HG03558 (cell line): Measurements from ENCODE around the gene NSG1.

Experiments
- ATAC-seq: cut with Tn5 transposase; IDR thresholded peaks from one replicate; pipeline ENCODE4 v1.9.1; 2021; ENCODE audit warnings: moderate number of reproducible peaks; ENCODE audit not compliant: unreplicated experiment; ENCODE audit errors: extremely low read depth

The NSG1 gene

DNA sequence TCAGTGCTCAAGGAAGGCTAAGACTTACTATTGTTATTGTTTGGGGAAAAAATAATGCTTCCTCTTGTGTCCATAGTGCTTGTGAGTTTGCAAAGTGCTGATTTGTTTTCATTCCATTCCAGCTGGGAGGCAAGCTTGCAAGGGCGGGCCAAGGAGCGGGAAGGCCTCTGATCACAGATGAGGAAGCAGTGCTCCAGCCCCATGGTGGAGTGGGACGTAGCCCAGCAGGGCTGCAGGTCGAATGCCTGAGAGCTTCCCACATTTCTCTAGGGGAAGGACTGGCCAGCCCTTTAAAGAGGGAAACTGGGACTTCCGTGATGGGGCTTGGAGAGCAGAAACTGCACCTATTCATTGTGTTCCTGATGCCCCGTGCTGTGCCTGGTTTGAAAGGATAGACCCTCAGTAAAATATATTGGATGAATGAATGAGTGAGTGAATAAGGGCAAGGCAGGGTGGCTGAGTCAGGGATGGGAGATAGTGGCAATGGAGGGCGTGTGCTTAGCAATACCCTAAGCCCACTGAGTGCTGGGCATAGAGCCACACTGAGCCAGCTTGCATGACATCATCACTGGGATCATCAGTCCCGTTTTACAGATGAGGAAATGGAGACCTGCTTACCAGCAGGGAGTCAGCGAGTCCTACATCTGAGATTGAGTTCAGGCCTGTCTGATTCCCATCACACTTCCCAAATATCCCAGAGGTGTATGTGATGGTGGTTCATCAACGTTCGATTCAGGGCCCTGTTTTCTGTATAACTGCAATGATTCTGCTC lies 17.9 kb upstream of the NSG1 start:
- ATAC-seq = no peak

DNA sequence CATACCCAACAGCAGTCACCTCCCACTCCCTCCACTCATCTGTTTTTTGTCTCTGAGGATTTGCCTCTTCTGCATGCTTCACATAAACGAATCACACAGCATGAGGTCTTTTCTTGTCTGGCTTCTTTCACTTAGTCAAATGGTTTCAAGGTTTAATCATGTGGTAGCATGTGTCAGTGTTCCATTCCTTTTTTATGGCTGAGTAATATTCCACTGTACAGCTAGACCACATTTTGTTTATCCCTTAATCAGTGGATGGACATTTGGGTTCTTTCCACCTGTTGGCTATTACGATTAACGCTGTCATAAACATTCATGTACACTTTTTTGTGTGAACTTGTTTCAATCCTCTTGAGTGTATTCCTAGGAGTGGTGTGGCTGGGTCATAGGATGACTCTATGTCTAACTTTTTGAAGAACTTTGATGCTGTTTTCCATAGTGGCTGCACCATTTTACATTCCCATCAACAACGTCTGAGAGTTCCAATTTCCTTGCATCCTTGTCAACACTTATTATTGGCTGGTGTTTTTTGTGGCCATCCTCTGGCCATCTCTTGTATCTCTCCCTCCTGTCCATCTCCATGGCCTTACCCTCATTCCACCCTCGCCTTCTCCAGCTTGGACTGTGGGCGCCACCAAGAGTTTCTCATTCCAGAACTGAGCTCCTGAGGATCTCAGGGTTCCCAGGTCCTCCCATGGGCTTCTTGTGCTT lies 12.4 kb upstream of the NSG1 start:
- no peak for ATAC-seq

DNA sequence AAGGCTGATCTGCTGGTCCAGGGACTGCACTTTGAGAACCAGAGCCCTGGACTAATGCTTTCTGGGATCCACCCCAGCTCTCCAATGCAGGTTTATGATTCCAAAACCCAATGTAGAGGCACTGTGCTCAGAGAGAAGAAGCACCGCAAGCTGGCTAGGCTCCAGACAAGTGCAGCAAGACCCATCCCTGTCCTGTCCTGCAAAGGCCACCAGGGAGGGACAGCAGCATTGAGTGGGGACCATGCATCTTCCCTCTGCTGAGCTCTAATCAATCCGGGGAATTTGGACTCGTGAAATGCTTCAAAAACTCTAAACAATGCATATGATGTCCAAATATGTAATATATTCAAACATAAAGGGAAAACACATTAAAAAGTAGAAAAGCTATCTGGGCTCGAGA lies 10.8 kb upstream of the NSG1 start:
- no peak for ATAC-seq

GRCh38 chr4:4377191-4377590 lies 9.7 kb upstream of the NSG1 start:
- no peak for ATAC-seq

DNA sequence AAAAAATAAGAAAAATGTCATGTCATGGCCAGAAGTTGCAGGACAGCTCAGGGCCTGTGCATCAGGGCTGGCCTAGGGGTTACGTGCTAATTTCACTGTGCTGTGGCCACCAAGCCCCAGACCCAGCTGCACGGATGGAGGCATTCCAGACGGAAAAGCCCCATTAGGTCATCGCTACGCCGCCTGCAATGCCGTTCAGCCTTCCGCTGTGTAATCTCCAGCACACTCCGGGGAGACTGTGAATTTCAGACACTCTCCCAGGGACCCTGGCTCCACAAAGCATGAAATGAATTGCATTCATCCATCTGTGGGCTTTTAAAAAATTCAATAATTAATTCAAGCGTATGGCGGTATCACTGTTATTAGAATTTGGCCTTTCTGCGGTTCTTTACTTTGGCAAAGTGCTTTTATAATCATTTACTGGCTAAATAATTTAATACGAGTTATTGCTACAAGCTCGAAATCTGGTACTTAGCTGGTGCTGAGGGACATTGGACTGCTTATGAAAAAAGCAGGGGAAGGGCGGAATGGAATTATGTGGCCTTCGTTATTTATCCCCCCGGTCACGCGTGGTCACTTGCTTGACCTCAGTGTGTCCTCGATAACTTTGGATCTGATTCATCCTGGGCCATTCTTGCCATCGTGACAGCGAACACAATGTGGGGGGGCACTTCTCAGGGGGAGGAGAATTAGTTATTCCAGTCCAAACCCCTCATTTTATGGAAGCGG lies 9.0 kb upstream of the NSG1 start:
- ATAC-seq = no peak

DNA sequence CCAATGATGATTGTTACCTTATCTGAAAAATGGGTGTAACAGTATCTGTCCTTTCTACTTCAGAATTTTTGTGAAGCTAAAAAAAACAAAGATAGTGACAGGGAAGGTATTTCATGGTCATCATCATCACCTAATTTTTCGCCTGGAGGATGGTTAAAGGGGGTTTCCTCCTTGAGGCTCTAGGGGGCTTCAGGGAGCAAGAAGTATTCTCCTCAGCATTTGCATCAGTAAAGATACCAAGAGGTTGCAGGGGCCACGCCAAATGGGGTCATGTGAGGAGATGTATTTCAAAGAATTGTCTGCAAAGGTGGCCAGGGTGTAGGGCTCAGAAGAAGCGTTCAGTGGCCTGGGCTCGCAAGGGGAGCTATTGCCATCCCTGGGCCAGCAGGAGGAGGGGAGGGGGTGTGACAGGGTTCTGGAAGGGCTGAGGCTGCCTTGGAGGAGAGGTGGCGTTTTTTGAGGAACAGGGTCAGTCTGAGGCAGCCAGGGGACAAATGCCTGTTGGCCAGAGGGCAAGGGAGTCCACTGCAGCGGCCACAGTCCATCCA lies 7.3 kb upstream of the NSG1 start:
- no peak for ATAC-seq

- no peak for ATAC-seq
These were observed 3.8 kb upstream of the NSG1 start for GRCh38 chr4:4383085-4383484.

- no peak for ATAC-seq
These were observed 2.1 kb upstream of the NSG1 start for GRCh38 chr4:4384837-4385236.

DNA sequence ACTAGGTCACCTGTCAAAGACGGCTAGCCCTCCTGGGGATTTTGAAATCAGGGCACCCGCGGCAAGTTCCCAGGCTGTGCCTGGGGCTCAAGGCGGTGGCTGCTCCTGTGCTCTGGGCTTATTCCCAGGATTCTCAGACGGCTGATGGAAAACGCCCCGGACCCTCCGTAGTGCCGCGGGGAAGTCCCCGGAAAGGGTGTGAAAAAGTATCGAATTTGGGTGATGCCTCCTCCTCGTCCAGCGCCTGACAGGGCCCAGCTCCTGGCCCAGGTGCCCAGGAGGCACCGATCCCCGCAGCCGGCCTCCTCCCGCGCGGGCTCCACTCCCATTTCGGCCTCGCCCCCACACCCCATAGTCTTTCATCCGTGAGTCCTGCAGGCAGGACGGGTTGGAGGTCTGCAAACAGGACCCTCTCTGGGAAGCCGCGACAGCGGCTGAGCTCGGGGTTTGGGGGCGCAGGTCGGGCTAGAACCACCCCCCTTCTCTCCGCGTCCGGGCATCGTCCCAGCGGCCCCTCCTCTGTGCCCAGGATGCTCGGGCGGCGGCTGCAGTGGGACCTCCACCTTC lies 1.1 kb upstream of the NSG1 start:
- ATAC-seq = no peak

- no peak for ATAC-seq
These were observed 586 bp upstream of the NSG1 start for GRCh38 chr4:4386296-4386735.

- no peak for ATAC-seq
These were observed 819 bp downstream of the NSG1 start for GRCh38 chr4:4387531-4388310.

DNA sequence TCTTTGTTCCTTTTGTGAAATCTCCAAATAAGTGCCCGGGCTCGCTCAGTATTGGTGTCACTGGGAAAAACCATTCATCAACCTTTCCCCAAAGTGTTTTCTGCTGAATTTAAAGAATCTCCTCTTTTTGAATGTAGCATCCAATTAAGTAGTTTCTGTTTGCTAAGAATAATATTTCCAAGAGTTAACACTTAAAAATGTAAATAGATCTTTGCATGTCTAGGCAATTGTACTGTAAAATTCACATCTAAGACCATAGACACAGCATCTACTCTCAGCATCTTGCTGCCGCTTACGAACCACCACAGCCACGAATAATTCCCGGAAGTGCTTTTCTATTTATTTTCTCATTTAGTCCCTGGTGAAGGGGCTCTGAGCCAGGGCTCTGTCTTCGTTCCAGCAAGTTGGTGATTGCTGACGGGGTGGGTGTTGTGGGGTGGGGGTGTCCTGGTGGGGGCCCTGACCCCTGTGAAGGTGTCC lies 1.4 kb downstream of the NSG1 start:
- ATAC-seq = no peak

DNA sequence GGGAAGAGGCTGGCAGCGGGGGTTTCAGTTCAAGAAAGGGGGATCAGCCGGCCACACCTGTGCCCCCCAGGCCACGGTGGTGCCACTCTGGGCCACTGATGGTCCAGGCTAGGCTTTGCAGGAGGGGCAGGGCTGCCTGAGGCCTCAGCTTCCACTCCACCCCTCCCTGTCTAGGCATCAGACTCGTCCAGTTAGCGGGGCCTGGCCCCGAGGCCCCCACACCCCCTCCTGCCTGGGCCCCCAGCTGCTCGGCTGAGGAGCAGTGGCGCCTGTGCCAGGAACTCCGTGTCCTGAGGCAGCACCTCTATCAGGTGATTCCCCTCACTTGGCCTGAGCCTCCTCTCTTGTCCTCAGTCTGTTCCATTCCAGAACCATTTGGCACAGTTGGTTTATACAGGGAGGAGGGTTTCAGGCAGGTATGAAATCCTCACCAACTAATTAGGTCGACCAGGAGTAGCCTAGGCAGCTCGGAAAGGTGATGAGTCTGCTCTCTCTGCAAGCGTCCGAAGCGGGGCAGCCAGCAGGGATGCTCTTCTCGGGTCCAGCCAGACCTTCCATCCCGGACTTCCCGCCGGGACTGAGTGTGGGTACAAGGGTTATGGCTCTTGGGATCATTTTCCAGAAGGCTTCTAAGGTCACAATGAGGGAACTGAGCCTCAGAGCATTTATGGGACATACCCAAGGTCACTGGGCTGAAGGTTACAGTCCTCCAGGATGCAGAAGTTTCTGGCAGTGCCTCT lies 2.1 kb downstream of the NSG1 start:
- no peak for ATAC-seq

- ATAC-seq = no peak
These were observed 3.1 kb downstream of the NSG1 start for GRCh38 chr4:4390046-4390445.

DNA sequence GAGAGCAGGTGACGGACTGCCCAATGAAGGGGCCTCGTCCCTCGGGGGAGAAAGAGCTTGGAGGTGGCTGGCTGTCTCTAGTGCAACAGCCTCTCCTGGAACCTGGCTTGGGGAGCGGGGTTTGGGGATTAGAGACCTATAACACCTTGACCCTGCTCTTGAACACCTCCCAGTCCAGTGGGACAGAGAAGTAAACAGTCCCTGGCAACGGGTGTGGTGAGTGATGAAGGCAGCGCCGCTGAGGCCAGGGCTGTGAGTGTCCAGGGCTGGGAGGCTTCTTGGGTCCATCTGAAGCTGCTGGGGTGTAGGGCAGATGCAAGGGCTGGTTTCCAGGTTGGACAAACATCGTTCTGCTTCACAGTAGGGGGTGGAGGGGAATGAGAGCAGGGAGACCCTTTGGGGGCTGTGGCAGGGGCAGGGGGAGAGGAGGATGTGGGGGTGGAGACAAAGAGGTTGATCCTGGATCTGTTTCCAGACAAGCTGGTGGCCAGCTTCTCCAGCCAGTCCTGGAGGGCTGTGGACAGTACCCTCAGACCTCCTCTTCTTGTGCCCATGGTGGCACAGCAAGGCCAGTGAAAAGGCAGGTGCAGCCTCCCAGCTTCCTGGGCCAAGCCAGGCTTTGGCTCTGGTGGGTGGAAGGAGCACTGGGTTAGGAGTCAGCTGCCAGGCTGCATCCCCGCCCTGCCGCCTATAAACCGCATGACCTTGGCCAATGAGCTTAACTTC lies 3.8 kb downstream of the NSG1 start:
- ATAC-seq = no peak

DNA sequence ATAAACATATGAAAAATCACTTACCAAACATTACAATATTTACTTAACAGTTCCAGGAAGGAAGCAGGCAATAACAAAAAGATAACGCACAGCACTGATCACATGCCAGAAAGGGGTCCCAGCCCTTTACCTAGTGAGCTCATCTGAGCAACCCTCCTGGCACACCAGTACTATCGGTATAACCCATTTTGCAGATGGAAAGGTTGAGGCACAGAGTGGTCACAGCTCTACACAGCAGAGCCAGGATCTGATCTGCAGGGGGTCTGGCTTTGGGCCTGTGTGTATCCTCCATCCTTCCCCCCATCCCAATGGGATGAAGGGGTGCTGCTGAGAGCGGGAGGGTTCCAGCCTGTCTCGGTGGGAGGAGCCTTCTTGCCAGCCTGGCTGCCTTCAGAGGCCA lies 5.0 kb downstream of the NSG1 start:
- ATAC-seq = no peak

- no peak for ATAC-seq
These were observed 5.7 kb downstream of the NSG1 start for GRCh38 chr4:4392501-4393183.

- ATAC-seq = no peak
These were observed 7.7 kb downstream of the NSG1 start for GRCh38 chr4:4394644-4395043.
